HUES6 (cell line): Measurements from ENCODE around the gene IP6K1.
"Not testable (repeated sequence)": the region's sequence is repeated elsewhere in the genome, so short reads cannot be mapped to it uniquely, and the experiment has no call there.

Experiments
- H3K27ac ChIP-seq: 2 replicates; pipeline ENCODE4 v1.7.0; 2013; ENCODE audit warnings: low read depth, mild to moderate bottlenecking, low read length, inconsistent platforms
- H3K27me3 ChIP-seq: 2 replicates; pipeline ENCODE4 v1.6.1; 2013; ENCODE audit warnings: low read length; ENCODE audit not compliant: control insufficient read depth, insufficient read depth
- H3K36me3 ChIP-seq: 2 replicates; pipeline ENCODE4 v1.6.1; 2013; ENCODE audit warnings: low read length; ENCODE audit not compliant: control insufficient read depth, insufficient read depth
- H3K4me1 ChIP-seq: 2 replicates; pipeline ENCODE4 v1.6.1; 2013; ENCODE audit warnings: low read length; ENCODE audit not compliant: control insufficient read depth, insufficient read depth
- H3K4me3 ChIP-seq: 2 replicates; pipeline ENCODE4 v1.5.1; 2013; ENCODE audit warnings: low read depth, low read length
- H3K9ac ChIP-seq: one replicate; pipeline ENCODE4 v1.6.1; 2013; ENCODE audit warnings: mild to moderate bottlenecking, low read length
- H3K9me3 ChIP-seq: 2 replicates; pipeline ENCODE4 v1.6.1; 2013; ENCODE audit warnings: low read depth, low read length; ENCODE audit not compliant: control insufficient read depth, insufficient read depth

Gene IP6K1

DNA sequence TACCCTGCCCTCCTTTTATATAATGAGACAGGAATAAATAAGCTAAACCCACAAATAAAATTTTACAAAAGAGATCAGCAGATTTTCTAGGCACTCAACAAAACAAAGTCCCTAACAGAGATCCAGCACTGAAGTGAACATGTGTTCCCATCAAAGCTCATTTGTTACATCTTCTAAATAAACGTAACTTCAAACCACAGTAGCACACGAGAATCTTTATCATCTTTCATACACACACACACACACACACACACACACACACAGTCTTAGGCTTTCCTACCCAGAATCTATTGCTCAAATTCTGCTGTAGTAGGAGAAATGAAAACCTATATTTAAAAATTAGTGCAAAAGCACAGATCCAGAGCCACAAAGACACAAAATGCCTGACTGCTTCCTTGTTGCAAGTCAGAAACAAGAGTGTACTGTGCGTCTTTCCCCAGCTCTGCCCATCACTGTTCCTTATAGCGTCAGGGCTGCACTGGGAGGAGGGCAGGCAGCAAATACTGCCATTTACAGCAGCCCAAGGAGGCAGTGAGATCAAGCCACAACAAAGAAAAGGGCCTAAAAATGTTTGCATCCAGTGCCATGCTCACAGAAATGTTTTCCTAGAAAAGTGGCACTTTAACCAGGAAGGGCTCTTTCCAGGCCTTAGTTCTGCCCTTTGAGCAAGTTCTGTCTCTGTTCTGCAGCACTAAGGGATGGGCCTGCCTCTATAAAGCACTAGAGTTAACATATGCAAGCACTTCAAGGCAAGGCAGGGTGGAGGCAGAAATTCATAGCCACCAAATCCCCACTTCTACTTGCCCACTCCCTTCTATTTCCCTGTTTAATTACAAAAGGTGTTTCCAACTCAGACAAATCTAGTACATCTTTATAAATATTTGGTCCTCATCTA, 6.0 kb downstream of the IP6K1 start:
- H3K27me3 ChIP-seq: no peaks in the 10 kb centered on the region
- no peak overlapping the region for H3K27ac ChIP-seq
- H3K36me3 ChIP-seq: peaks cover 25% of the 10 kb centered on the region
- H3K9me3 ChIP-seq: no peaks in the 10 kb centered on the region
- H3K4me3 ChIP-seq: no peak overlapping the region
- H3K4me1 ChIP-seq: no peaks in the 10 kb centered on the region
- no peak overlapping the region for H3K9ac ChIP-seq

DNA sequence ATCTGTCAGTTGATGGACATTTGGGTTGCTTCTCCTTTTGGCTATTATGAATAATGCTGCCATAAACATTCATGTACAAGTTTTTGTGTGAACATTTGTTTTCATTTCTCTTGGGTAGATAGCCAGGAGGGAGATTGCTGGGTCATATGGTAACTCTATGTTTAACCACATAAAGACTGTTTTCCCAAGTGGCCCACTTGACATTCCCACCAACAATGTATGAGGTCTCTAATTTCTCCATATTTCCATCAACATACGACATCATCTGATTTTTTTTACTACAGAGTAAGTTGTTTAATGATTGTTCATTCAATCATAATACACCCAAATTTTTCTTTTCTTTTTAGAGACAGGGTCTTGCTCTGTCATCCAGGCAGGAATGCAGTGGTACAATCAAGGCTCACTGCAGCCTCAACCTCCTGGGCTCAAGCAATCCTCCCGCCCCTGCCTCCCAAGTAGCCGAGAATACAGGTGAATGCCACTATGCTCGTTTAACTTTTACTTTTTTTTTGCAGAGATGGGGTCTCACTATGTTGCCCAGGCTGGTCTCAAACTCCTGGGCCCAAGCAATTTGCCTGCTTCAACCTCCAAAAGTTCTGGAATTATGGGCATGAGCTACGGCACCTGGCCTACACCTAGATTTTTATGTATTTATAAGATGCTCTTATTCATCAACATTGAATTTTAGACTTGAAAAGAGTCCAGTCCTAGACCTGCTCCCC, 6.8 kb downstream of the IP6K1 start:
- no peaks in the 10 kb centered on the region for H3K4me1 ChIP-seq
- no peak overlapping the region for H3K27ac ChIP-seq
- no peaks in the 10 kb centered on the region for H3K9me3 ChIP-seq
- H3K27me3 ChIP-seq: no peaks in the 10 kb centered on the region
- no peak overlapping the region for H3K9ac ChIP-seq
- H3K36me3 ChIP-seq: peaks cover 25% of the 10 kb centered on the region
- no peak overlapping the region for H3K4me3 ChIP-seq

DNA sequence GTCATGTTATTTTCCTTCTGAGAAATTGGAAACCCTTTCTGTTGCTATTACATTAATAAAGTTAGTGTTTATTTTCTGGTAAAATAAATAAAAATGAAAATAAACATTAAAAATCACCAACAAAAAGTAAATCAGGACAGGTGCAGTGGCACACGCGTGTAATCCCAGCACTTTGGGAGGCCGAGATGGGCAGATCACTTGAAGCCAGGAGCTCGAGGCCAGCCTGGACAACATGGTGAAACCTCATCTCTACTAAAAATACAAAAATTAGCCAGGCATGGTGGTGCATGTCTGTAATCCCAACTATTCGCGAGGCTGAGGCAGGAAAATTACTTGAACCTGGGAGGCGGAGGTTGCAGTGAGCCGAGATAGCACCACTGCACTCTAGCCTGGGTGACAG, 10.2 kb downstream of the IP6K1 start:
- not testable (repeated sequence) for H3K9me3 ChIP-seq

DNA sequence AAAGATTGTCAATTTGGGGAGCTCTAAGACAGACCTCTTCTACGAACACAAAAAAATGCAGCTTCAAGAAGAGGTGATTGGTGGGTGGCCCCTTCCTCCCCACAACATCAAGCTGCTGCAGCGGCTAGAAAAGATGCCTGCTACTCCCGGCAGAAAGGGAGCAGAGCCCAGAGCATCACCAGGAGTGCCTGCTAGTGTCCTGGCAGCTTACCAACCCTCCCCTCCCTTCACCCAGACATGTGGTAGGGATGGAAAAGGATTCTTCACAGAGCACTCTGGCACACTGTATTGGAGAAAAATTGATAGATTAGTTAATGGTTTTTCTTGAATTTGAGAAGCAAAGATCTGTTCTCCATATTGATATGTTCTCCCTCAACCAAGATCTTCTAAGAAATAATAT, 10.8 kb downstream of the IP6K1 start:
- no peaks in the 10 kb centered on the region for H3K27me3 ChIP-seq
- H3K4me3 ChIP-seq: no peak overlapping the region
- no peaks in the 10 kb centered on the region for H3K4me1 ChIP-seq
- H3K9me3 ChIP-seq: no peaks in the 10 kb centered on the region
- H3K36me3 ChIP-seq: peaks cover 18% of the 10 kb centered on the region
- H3K9ac ChIP-seq: no peak overlapping the region
- no peak overlapping the region for H3K27ac ChIP-seq

More for the DNA sequence above, 10.2 kb downstream of the IP6K1 start:
- peaks cover 18% of the 10 kb centered on the region for H3K36me3 ChIP-seq
- H3K27ac ChIP-seq, H3K27me3 ChIP-seq, H3K4me1 ChIP-seq, H3K4me3 ChIP-seq, H3K9ac ChIP-seq: not testable (repeated sequence)

DNA sequence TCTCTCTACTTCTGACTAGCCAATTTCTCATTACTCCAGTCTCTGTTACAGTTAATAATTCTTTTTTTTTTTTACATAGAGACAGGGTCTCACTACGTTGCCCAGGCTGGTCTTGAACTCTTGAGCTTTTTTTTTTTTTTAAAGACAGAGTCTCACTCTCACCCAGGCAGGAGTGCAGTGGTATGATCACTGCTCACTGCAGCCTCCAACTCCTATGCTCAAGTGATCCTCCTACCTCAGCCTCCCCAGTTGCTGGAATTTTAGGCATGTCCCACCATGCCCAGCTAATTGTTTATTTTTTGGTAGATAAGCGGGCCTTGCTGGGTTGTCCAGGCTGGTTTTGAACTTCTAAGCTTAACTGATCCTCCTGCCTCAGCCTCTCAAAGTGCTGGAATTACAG, 13.6 kb downstream of the IP6K1 start:
- Histone ChIP-seq H3K36me3 (peaks cover 11% of the 10 kb centered on the region), H3K9me3 (no peaks in the 10 kb centered on the region), H3K9ac (no peak overlapping the region), H3K4me3 (no peak overlapping the region), H3K27ac (no peak overlapping the region), H3K4me1 (no peaks in the 10 kb centered on the region), H3K27me3 (no peaks in the 10 kb centered on the region)

DNA sequence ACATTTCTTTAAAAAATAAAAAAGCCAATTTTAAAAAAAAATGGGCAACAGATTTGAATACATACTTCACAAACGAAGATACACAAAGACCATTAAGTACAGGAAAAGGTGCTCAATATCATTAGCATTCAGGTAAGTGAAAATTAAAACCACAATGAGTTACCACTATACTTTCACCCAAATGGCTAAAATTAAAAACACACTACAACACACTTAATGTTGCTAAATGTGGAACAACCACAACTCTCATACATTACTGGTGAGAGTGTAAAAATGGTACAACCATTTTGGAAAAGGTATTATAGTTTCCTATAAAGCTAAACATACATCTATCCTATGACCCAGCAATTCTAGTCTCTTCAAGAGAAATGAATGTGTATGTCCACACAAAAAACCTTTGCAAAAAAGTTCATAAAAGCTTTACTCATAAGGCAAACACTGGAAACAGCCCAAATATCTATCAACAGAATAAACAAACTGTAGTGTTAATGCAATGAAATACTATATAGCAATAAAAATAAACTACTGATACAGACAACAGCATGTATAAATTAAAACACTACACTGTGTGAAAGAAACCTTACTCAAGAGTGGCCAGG, 14.9 kb downstream of the IP6K1 start:
- Histone ChIP-seq H3K27ac (no peak overlapping the region), H3K9ac (no peak overlapping the region), H3K27me3 (no peaks in the 10 kb centered on the region), H3K4me1 (no peaks in the 10 kb centered on the region), H3K9me3 (no peaks in the 10 kb centered on the region), H3K4me3 (no peak overlapping the region), H3K36me3 (peaks cover 8% of the 10 kb centered on the region)

DNA sequence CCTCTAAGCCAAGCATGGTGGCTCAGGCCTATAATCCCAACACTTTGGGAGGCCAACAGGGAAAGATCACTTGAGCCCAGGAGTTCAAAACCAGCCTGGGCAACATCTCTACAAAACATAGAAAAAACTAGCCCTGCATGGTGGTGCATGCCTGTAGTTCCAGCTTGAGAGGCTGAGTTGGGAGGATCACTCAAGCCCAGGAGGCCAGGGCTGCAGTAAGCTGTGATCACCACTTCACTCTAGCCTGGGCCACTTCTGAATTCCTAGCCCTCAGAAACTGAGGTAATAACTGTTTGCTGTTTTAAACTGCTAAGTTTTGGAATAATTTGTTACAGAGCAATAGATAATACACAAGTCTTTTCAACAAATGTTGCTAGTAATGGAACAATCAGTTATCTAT, 16.4 kb downstream of the IP6K1 start:
- Histone ChIP-seq H3K9me3 (no peaks in the 10 kb centered on the region), H3K27me3 (no peaks in the 10 kb centered on the region), H3K4me1 (no peaks in the 10 kb centered on the region), H3K36me3 (no peaks in the 10 kb centered on the region; the same call in none of the 2 replicates), H3K9ac (no peak overlapping the region), H3K27ac (no peak overlapping the region), H3K4me3 (no peak overlapping the region)

DNA sequence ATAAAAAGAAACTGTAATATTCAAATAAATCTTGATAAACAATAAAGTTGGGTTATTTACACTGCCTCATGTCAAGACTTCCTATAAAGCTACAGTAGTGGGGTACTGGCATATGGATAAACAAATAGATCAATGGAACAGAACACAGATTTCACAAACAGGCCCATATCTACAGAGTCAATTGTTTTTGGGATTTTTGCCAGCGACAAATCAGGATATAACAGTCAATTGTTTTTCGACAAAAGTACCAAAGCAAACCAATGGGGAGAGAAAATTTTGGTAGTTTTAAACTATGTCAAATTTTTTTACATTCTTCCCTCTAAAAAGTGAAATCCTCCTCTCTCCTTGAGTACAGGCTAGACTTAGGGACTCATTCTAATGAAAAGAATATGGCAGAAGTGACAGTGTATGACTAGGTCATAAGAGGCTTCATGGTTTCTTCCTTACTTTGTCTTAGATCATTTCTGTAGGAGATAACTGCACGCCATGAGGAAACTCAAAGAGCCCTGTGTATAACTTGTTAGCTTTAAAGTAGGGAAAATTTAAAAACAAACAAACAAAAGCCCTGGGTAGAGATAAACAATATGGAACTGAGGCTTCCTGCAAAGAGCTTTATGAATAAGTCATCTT, 16.9 kb downstream of the IP6K1 start:
- H3K4me3 ChIP-seq: no peak overlapping the region
- no peak overlapping the region for H3K9ac ChIP-seq
- H3K27ac ChIP-seq: no peak overlapping the region
- no peaks in the 10 kb centered on the region for H3K9me3 ChIP-seq
- no peaks in the 10 kb centered on the region; the same call in 1 of the 2 replicates for H3K36me3 ChIP-seq
- H3K4me1 ChIP-seq: no peaks in the 10 kb centered on the region
- no peaks in the 10 kb centered on the region for H3K27me3 ChIP-seq

DNA sequence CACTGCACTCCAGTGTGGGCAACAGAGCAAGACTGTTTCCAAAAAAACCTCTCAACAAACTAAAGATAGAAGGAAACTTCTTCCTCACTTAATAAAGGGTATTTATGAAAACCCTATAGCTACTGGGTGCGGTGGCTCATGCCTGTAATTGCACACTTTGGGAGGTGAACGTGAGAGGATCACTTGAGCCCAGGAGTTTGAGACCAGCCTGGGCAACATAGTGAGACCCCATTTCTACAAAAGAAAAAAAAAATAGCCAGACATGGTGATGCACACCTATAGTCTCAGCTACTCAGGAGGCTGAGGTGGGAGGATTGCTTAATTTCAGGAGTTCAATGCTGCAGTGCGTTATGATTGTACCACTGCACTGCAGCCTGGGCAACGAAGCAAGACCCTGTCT, 22.4 kb downstream of the IP6K1 start:
- Histone ChIP-seq H3K36me3 (no peaks in the 10 kb centered on the region), H3K27me3 (no peaks in the 10 kb centered on the region), H3K27ac (no peak overlapping the region), H3K4me3 (no peak overlapping the region), H3K4me1 (no peaks in the 10 kb centered on the region), H3K9me3 (no peaks in the 10 kb centered on the region), H3K9ac (no peak overlapping the region)

DNA sequence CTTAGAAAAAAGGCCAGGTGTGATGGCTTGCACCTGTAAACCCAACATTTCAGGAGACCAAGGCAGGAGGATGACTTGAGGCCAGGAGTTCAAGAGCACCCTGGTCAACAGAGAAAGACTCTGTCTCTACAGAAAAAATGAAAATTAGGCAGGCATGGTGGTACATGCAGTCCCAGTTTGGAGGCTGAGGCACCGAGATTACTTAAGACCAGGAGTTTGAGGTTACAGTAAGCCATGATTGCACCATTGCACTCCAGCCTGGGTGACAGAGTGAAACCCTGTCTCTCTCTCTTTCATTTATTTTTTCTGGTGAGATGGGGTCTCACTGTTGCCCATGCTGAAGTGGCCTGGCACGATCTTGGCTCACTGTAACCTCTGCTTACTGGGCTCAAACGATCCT, 24.7 kb downstream of the IP6K1 start:
- no peaks in the 10 kb centered on the region for H3K27me3 ChIP-seq
- no peaks in the 10 kb centered on the region for H3K9me3 ChIP-seq
- H3K36me3 ChIP-seq: no peaks in the 10 kb centered on the region

More for the DNA sequence above, 24.7 kb downstream of the IP6K1 start:
- Histone ChIP-seq H3K27ac (no peak overlapping the region), H3K9ac (no peak overlapping the region), H3K4me3 (no peak overlapping the region), H3K4me1 (no peaks in the 10 kb centered on the region)
